SHP77 treated with DMSO at 0.1 percent for 48 hours (cell line): ENCODE results near the gene CPSF2.
A peak's percentile ranks its signal among the peaks of the same experiment; 100 is the strongest.

ENCODE experiments used
- DNase-seq: peaks from one replicate; lab custom pipeline; 2025; lab: John Stamatoyannopoulos, UW

Gene CPSF2

DNA sequence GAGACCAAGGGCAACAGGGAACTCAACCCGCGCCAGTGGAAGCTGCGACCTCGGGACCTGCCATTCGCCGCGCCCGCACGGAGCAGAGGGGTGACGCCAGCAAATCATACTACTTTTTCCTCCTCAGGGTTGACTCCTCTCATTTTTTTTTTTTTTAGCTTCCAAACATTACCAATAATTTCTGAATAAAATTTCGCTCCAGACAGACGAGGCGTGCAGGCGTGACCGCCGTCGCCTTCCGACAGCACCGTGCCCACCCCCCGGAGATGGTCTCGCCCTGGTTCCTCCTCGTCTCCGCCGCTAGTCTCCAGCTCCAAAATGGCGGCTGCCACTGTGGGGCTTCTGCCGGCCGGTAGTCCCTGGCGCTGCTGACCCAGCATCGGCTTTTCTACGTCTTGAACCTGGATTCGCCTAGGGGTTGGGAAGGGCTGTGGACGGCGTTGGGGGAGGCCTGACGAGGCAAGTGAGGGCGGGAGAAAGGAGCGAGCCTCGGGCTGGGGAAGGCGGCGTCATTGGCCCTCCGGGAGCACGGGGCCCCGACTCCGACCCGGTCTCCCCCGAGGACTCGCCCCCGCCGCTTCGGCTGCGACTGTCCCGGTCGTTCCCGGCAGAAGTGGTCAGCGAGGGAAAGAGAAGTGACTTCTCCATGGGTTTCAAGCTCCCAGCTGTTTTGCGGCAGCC, at the start of gene CPSF2, which contains the start of gene NDUFB1:
Gene CPSF2 (plus strand): TSS at position 300 of the 681 bp plus-strand sequence. CDS start 9,016 bp downstream, outside the sequence.
Gene NDUFB1 (minus strand): TSS at position 37 of the 681 bp plus-strand sequence. CDS start 4,069 bp downstream, outside the sequence.
- peak; percentile 65 for DNase-seq

DNA sequence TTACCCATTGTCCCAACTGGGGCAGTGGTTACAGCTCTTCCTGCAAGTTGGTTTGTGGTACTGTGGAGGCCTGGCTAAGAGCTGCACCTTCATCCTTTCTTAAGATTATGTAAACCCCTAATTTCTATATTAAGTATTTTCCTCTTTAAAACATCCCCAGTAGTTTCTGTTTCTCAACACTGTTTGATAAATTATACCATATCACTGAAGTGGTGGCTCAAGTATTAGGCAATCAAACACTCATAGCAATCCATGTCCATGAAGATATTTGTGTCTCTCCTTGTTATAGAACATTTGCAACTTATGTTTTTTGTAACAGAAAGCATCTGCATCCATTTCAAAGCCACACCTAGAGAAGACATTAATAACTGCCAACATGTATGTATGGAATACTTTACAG, 47.2 kb upstream of the CPSF2 start:
- DNase-seq, result no peak

DNA sequence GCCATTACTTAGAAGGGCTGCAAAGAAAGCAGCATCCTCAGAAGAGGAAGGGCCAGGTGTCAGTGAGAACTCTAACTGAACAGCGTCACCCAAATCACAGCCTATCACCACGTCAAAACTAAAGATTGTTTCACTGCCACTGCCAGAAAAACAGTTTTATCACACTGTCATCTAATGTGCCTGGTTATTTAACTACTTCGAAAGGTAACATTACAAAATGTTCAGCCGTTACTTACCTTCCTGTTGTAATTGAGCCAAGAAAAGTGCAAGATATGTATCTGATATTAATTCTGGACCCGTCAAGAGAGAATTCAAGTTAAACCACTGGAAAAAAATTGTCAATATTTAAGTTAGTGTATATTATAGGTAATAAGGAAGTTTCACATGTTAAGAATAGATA, 33.3 kb upstream of the CPSF2 start:
- no peak for DNase-seq

DNA sequence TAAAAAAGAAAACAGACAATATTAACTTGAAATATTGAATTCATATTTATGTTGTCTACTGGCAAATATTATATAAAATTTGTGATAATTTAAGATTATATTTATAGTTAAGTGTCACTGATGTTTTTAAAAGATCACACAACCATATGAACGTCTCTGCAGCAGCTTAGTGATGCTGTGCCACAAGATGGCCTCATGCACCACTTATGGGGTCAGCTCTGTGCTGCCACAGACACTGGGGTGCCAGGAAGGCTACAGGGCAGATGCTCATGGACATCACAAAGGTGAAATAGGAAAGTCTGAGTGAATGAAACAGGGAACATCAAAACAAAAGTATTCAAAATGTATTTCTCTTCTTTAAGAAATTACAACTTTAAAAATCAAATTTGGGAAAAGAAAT, 28.4 kb upstream of the CPSF2 start:
- DNase-seq, result no peak

DNA sequence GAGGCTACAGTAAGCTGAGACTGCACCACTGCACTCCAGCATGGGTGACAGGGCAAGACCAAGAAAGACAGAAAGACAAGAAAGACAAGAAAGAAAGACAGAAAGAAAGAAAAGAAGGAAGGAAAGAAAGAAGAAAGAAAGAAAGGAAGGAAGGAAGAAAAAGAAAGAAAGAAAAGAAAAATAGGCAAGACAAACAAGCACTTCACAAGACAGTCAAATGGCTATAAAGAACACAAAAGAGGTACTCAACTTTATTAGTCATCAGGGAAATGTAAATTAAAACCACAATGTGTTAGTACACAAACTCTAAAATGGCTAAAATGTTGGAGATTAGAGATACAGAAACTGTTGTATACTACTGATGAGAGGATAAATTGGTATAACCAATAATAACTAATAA, 22.0 kb upstream of the CPSF2 start:
- no peak for DNase-seq

DNA sequence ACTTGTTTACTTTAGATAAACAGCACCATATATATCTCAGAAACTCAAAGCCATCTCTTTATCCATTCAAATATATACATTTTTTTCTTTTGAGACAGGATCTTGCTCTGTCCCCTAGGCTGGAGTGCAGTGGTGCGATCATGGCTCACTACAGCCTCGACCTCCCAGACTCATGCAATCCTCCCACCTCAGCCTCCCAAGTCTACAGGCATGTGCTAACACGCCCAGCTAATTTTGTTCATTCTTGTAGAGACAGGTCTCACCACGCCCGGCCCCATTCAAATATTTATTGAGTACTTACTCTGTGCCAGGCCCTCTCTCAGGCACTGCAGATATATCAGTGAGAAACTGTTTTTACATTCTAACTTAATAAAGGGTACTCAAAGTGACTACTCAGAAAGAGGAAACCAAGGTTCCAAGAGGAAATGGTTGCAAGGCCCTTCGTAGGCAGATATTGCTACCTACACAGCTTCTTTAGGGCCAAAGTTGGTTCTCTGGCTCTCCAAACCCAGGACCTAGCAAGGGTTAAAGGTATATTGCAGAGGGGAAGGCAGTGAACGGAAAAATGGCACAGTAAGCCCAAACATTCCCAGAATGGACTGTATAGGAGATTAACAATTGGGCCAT, 18.3 kb upstream of the CPSF2 start:
- no peak for DNase-seq

DNA sequence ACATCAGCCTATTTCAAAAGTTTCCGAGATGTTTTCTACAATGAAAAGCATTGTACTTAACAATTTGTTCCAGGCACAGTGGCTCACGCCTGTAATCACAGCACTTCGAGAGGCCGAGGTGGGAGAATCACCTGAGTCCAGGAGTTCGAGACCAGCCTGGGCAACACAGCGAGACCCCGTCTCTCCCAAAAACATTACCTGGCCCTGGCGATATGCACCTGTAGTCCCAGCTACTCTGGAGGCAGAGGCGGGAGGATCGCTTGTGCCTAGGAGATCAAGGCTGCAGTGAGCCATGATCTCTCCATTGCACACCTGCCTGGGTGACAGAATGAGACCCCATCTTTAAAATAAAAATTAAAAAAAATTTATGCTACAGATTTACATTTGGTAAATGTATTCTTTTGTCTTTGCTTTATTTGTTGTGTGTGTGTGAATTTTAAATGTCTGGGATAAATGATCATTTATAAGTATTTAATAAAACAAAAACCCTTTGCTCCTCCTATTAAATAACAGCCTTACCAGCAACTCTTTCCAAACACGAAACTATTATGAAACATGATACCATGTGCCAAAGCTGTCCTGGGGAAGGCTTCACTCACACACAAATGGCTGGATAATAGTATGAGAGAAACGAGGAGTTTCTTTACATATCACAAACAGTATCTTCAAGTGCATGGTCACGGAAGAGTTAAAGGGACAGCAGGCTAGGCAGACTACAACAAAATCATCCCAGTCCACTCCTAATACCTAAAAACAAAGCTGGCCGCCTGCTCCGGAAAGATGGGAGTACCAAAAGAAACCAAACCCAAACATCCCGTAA, 16.5 kb upstream of the CPSF2 start:
- DNase-seq, result no peak

DNA sequence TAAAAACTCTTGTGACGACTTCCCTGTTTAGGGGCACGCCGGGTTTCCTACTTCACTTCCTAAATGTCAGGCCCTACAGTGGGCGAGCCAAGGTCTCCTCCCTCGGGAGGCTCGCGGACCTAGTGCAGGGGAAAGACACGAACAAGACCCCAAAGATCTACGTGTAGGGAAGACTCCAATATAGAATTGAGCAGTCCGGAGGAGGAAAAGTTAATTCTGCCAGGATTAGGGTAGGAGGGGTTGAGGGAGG, 16.0 kb upstream of the CPSF2 start:
- DNase-seq, result no peak

DNA sequence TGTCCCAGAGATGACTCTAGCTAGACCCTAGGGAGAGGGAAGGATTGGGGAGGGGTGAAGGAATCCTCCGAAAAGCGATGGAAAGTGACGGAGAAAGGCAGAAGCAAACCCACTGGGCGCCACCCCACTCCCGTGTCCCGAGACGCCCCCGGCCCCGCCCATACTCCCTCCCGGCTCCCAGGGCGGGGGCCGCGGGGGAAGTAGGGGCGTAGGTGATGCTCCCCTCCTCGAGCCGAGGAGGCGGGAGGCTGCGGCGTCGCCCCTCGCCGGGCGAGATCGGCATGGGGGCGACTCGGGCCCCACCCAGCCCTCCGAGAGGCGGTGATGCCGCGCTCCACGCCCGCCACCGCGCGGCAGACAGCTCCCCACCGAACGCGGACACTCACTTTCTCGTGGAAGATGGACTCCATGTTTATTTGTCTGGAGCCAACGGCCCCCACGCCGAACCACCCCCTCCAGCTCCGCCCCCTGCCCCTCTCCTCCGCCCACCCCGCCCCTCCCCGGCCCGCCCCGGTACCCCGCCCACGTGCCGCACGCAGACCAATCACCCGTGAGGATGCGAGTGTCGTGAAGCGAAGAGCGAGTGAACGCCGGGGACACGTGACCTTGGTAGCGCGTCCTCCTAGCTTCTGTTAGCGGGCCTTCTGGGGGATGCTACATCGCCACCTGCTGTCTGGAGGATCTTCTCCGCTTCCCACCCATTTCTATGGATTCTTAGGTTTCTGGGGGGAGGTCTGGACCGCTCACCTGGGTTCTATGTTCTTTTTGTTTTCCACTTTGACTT, 15.4 kb upstream of the CPSF2 start, which contains the start of gene ATXN3:
Gene ATXN3 (minus strand): TSS at position 440 of the 784 bp plus-strand sequence. CDS start 30 bp downstream, at position 410.
- peak; percentile 92 for DNase-seq

DNA sequence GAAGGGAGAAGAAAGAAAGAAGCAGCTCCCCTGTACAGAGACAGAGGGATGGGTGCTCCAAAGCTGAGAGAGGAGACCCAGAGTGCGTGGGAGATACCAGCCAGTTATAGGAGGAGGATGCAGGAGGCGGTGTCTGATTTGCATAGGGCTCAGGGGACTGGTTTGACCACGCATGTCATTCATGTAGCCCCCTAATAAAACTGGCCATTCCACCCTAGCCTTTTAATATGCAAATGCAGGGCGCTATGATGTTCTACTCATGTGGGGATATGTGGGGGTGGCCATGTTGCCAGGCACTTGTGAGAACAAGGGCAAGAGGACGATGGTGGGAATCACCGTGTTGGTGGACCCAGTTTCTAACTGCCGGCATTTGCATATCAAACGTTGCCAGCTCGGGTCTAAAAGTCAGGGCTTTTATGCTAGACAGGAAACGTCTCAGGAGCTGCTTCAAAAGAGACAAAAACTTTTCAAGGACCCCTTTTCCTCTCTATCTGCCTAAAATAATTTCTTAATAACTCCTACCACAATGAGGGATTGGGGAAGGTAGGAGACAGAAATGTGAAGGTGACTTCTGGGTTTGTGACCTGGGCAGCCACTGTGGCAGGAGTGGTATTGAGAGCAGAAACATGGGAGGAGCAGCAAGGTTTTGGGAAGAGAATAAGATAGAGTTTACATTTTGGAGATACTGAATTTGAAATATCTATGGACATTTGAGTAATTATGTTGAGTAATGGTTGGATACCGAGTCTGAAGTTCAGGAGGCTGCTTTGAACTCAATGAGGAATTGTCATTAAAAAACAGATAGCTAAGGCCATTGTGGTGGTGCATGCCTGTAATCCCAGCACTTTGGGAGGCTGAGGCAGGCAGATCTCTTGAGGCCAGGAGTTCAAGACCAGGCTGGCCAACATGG, 13.2 kb upstream of the CPSF2 start:
- DNase-seq, result no peak

DNA sequence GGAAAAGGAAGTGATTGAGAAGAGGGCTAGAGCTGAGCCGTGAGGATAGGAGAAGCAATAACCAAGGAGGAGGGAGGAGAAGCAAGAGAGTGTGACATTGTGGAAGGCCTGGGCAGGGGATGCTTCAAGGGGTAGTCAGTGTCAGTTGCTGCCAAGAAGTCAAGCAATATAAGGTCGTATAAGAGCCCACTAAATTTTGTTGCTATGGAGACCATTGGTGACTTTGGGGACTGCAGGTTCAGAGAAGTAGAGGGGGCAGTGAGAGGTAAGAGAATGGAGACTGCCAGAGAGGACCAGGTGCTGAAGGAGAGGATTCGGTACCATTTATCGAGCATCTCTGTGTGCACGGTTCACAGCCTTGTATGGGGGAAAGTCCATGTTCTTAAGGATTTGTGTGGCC, 12.3 kb upstream of the CPSF2 start:
- DNase-seq, result no peak

DNA sequence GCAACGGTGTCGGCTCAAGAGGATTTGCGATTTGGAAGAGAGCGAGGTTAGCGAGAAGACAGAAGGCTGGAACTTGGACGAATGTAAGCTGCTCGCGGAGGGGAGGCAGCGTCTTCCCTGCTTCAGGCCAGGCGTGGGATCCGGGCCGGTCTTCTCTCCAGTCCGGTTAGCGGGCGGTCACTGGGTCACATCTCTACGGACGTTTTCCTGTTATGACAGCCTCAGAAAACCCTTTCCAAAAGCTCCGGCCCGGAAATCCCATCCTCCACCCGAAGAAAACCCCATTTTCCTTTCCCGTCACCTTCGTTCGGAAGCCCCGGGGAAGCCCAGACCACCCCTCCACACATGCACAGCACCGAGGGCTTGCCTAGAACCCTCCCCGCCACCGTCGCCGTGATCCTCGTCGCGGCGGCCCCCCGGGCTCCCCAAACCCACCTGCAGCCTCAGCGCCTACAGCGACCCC, 531 bp upstream of the CPSF2 start:
- DNase-seq, result no peak

DNA sequence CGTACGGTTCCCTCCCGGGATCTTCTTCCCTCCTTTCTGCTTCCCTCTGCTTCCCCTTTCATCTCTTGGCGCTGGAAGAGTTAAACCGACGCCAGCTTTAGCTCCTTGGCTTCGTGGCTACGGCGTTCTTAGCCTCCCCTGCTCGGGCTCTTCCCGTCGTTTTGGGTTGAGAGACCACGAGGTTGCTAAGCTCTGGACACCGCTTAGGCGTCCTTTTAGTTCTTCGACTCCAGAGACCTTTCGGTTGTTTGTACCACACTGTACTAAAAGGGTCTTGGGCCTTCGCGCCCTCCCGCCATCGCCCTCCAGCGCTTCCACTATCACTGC, 545 bp downstream of the CPSF2 start:
- DNase-seq, result no peak

DNA sequence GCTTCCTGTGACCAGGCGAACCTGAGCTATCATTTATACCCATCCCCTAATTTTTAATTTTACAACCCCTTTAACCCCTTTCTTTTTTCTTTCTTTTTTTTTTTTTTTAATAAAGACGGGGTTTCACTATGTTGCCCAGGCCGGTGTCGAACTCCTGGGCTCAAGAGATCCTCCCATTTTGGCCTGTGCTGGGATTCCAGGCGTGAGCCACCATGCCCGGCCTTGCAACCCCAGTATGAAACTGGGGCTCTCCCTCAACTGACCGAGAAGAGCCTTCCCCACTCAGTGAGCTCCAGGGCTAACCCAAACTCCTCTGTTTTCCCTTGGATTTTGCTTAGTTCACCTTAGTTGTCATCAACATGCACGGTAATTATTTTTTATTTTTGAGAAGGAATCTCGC, 992 bp downstream of the CPSF2 start:
- no peak for DNase-seq

DNA sequence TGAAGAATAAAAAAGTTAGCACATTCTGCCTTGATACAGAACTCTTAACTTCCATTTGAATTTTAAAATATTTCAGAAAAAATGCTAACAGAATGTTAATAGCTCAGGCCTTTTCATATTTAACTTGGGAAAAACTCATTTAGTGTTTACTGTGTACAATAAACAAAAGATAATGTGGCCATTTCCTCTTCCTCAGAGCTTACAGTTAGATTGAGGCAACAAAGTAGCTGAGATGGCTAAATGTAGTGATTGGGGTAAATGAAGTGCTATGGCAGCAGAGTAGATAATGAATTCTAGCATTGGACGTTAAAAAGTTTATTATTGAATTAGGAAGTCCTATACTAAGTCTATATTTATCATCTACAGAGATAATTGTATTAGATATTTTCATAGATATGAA, 12.7 kb downstream of the CPSF2 start:
- no peak for DNase-seq

DNA sequence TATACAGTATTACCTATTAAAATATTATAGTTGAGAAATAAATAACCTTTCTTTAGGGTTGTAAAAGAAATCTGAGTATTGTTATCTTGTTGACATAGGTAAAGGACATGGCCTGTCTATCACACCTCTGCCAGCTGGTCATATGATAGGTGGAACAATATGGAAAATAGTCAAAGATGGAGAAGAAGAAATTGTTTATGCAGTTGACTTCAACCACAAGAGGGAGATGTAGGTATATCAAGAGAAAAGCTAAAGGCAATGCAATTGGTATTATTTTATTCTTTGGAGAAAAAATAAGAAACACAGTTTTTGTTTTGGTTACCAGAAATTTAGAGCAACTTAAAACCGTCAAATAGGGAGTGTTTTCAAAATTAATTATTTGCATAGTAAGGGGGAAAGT, 13.5 kb downstream of the CPSF2 start:
- DNase-seq, result no peak

DNA sequence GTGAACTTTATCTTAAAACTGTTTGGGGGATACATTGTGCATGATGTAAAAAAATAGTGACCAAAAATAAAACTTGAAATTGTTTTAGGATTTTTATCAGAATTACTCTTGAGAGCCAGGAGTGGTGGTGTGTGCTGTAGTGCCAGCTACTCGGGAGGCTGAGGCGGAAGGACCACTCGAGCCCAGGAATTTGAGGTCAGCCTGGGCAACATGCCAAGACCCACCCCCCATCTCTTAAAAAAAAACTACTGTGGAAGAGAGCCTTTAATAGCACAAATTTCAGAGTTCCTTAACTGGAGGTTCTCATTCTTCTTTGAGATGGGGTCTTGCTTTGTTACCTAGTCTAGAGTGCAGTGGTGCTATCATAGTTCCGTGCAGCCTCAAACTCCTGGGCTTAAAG, 21.5 kb downstream of the CPSF2 start:
- no peak for DNase-seq

DNA sequence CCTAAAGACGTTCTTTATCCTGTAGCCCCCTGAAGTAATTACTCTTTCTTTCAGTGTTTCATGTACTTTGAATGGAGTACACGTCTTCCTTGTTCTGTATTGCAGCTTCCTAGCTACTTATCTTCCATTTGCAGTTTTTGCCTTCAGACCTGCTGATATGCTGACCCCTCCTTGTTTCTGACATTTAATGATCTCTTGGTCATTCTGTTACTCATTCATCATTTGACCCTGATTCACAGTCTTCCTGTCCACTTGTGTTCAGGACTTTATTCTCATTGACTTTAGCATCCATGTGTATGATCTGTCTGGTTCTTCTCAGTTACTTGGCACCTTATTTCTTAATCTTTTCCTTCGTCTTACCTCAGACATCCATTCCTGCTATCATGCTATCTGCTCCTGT, 22.2 kb downstream of the CPSF2 start:
- DNase-seq, result no peak

DNA sequence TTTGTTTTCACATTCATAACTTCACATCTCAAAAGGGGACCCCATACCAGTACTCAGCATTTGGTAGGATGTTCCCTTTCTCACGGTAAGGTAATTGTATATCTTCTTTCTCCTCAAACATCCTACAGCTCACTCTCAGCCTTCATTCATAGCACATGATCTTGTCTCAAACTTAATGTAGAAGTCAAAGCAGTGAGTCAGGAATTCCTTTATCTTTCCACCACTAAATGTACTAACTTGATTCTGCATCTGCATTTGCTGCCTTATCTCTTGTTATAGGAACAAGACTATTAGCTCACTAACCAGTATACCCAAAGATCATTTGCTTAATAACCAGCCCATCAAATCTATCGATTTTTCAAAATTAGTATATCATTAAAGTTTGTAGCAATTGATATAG, 22.9 kb downstream of the CPSF2 start:
- DNase-seq, result no peak

DNA sequence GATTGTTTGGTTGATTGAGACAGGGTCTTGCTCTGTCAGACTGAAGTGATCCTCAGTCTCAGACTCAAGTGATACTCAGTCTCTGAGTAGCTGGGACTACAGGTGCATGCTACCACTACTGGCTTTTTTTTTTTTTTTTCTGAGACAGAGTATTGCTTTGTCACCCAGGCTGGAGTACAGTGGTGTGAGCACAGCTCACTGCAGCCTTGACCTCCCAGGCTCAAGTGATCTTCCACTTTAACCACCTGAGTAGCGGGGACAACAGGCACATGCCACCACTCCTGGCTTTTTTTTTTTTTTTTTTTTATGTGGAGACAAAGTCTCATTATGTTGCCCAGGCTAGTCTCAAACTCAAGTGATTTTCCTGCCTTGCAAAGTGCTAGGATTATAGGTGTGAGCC, 31.8 kb downstream of the CPSF2 start:
- no peak for DNase-seq

DNA sequence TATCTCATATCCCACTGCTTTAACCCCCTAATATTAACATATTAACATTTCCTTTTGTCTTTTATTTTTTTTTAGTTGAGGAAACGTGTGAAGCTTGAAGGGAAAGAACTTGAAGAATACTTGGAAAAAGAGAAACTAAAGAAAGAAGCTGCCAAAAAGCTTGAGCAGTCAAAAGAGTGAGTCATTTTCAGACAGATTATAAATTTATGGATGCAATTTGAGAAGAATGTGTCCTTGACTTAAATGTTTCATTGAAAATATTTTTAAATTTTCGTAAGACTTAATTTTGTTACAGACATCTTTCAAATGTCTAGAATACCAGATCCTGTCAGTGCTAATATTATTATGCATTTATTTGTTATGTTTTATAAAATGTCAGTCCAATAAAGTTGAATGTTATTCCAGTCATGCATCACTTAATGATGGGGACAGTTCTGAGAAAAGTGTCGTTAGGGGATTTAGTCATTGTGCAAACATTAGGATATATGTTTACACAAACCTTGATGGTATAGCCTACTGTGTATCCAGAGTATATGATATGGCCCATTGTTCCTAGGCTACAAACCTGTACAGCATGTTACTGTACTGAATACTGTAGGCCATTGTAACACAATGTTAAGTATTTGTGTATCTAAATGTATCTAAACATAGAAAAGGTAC, 32.6 kb downstream of the CPSF2 start:
- DNase-seq, result no peak
